ENCODE data around the gene PPP1CB.

The PPP1CB gene

DNA sequence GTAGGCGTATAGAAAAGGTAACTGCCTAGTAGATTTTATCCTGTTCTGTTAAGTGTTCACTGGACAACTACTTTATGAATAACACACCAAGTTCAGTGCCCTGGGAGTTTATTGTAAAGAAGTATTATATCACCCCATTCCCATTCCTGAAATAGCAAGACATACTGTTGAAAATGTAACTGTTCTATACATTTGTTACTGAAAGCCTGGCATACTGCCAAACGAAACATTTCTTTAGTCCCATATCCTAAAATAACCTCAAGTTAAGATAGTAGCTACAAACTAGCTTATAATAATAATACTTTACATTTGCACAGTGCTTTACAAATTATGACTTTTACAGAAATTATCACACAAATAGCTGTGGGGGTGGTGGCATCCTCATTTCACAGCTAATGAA, 84.2 kb downstream of the PPP1CB start:
- Histone ChIP-seq H3K79me2 (ENCODE audit: control insufficient read depth, low read length) (no peaks in the 10 kb centered on the region), H3K4me3 (ENCODE audit: low read length) (no peak overlapping the region), H3K36me3 (ENCODE audit: control insufficient read depth, low read length) (no peaks in the 10 kb centered on the region)

DNA sequence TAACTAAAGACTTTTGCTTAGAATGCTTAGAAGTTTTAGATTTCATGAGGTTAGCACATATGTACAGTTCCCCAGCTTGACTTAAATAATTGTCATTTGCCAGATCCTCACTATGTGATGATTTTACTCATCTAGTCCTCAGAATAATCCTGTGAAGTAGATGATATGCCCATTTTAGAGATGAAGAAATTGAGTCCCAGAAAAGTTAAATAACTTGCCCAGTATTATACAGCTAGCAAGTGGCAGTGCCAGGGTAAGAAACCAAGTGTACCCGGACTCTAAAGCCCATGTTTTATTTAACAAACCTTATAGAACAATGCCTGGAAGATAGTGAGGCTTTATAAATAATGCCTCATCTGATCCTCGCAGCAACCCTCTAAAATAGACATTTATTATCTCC, 87.3 kb downstream of the PPP1CB start:
- Histone ChIP-seq H3K27me3 (ENCODE audit: control insufficient read depth, low read length) (peaks cover 3% of the 10 kb centered on the region; the same call in 1 of the 2 replicates), H3K36me3 (ENCODE audit: control insufficient read depth, low read length) (no peaks in the 10 kb centered on the region), H3K4me2 (ENCODE audit: low read length) (no peak overlapping the region), H3F3A (ENCODE audit: control insufficient read depth, insufficient read depth) (no peaks in the 10 kb centered on the region), H3K79me2 (ENCODE audit: control insufficient read depth, low read length) (no peaks in the 10 kb centered on the region), H3K4me3 (ENCODE audit: low read length) (no peak overlapping the region), H3K9me3 (ENCODE audit: control insufficient read depth, insufficient read depth, low read length) (no peaks in the 10 kb centered on the region), H3K9me2 (replicated peaks; ENCODE audit: control insufficient read depth, low read length) (no peaks in the 10 kb centered on the region), H4K20me1 (ENCODE audit: control insufficient read depth, insufficient read depth, low read depth, low read length) (peaks cover 3% of the 10 kb centered on the region; the same call in 1 of the 2 replicates), H3K4me1 (ENCODE audit: control insufficient read depth, low read length) (no peaks in the 10 kb centered on the region; the same call in 1 of the 2 replicates), H3K27ac (ENCODE audit: low read depth, low read length) (no peak overlapping the region)
- no peak for TF ChIP-seq EZH2phosphoT487 (IDR thresholded peaks at IDR 0.05; ENCODE audit: borderline replicate concordance, low read length)
- TF ChIP-seq, protein P1, sequence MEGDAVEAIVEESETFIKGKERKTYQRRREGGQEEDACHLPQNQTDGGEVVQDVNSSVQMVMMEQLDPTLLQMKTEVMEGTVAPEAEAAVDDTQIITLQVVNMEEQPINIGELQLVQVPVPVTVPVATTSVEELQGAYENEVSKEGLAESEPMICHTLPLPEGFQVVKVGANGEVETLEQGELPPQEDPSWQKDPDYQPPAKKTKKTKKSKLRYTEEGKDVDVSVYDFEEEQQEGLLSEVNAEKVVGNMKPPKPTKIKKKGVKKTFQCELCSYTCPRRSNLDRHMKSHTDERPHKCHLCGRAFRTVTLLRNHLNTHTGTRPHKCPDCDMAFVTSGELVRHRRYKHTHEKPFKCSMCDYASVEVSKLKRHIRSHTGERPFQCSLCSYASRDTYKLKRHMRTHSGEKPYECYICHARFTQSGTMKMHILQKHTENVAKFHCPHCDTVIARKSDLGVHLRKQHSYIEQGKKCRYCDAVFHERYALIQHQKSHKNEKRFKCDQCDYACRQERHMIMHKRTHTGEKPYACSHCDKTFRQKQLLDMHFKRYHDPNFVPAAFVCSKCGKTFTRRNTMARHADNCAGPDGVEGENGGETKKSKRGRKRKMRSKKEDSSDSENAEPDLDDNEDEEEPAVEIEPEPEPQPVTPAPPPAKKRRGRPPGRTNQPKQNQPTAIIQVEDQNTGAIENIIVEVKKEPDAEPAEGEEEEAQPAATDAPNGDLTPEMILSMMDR (IDR thresholded peaks at IDR 0.05; ENCODE audit: low read depth, low read length, poor library complexity, severe bottlenecking), result no peak

More for the DNA sequence above, 84.2 kb downstream of the PPP1CB start:
- Histone ChIP-seq H3K27ac (ENCODE audit: low read depth, low read length) (no peak overlapping the region), H3F3A (ENCODE audit: control insufficient read depth, insufficient read depth) (no peaks in the 10 kb centered on the region), H4K20me1 (ENCODE audit: control insufficient read depth, insufficient read depth, low read depth, low read length) (peaks cover 3% of the 10 kb centered on the region; the same call in 1 of the 2 replicates), H3K4me2 (ENCODE audit: low read length) (no peak overlapping the region), H3K4me1 (ENCODE audit: control insufficient read depth, low read length) (no peaks in the 10 kb centered on the region; the same call in 1 of the 2 replicates), H3K27me3 (ENCODE audit: control insufficient read depth, low read length) (peaks cover 6% of the 10 kb centered on the region; the same call in 1 of the 2 replicates), H3K9me2 (replicated peaks; ENCODE audit: control insufficient read depth, low read length) (no peaks in the 10 kb centered on the region), H3K9me3 (ENCODE audit: control insufficient read depth, insufficient read depth, low read length) (no peaks in the 10 kb centered on the region)
- TF ChIP-seq, protein P1 (IDR thresholded peaks at IDR 0.05; ENCODE audit: low read depth, low read length, poor library complexity, severe bottlenecking), result no peak
- TF ChIP-seq EZH2phosphoT487 (IDR thresholded peaks at IDR 0.05; ENCODE audit: borderline replicate concordance, low read length), result no peak

DNA sequence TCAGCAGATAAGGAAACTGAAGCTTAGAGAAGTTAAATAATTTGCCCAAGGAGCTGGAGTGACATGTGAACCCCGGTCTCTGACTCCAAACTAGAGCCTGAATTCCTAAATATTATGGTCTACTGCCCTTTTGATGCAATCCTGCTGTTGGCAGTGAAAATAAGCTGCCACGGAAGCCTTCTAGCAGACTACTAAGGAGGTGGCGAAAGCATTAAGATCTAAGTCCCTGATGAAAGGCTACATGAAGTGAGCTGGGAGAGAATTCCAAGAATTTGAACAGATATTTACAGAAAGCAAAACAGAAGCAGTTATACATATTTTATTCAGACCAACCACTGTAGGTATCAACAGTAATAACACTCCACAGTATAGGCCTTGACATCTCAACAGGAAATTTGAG, 90.4 kb downstream of the PPP1CB start:
- no peak overlapping the region for H3K27ac ChIP-seq (ENCODE audit: low read depth, low read length)
- no peaks in the 10 kb centered on the region for H3K27me3 ChIP-seq (ENCODE audit: control insufficient read depth, low read length)
- no peaks in the 10 kb centered on the region for H3K4me1 ChIP-seq (ENCODE audit: control insufficient read depth, low read length)
- H3K9me3 ChIP-seq (ENCODE audit: control insufficient read depth, insufficient read depth, low read length), result no peaks in the 10 kb centered on the region
- H3K79me2 ChIP-seq (ENCODE audit: control insufficient read depth, low read length), result no peaks in the 10 kb centered on the region
- no peaks in the 10 kb centered on the region for H3K36me3 ChIP-seq (ENCODE audit: control insufficient read depth, low read length)
- H3F3A ChIP-seq (ENCODE audit: control insufficient read depth, insufficient read depth), result no peaks in the 10 kb centered on the region
- no peak overlapping the region for H3K4me3 ChIP-seq (ENCODE audit: low read length)
- TF ChIP-seq EZH2phosphoT487 (IDR thresholded peaks at IDR 0.05; ENCODE audit: borderline replicate concordance, low read length), result no peak
- TF ChIP-seq, protein P1 (IDR thresholded peaks at IDR 0.05; ENCODE audit: low read depth, low read length, poor library complexity, severe bottlenecking), result no peak
- no peak overlapping the region for H3K4me2 ChIP-seq (ENCODE audit: low read length)
- no peaks in the 10 kb centered on the region for H3K9me2 ChIP-seq (replicated peaks; ENCODE audit: control insufficient read depth, low read length)
- H4K20me1 ChIP-seq (ENCODE audit: control insufficient read depth, insufficient read depth, low read depth, low read length), result no peaks in the 10 kb centered on the region

Measured in DOHH2 (cell line).